Measurements from ENCODE around the gene CDH8.

GRCh38 chr16:61921373-61921772 is 114.9 kb downstream of the CDH8 start:
- TF ChIP-seq CTCF (IDR thresholded peaks at IDR 0.05; ENCODE audit: extremely low read depth in 1 of 2, insufficient read depth in 1 of 2, low read depth in 1 of 2, low read length in 2 of 2) (no peak), MAX (IDR thresholded peaks at IDR 0.05; ENCODE audit: insufficient read depth, insufficient read length) (no peak), POLR2A (IDR thresholded peaks at IDR 0.05; ENCODE audit: low read depth, low read length) (no peak), POLR2AphosphoS5 (IDR thresholded peaks at IDR 0.05; ENCODE audit: insufficient read depth, low read depth, low read length) (no peak), EZH2 (IDR thresholded peaks at IDR 0.05; ENCODE audit: borderline replicate concordance, low read depth, low read length, severe bottlenecking) (no peak)
